GM12865 (cell line): ENCODE data around the gene G6PD.
"Not testable (repeated sequence)": the region's sequence is repeated elsewhere in the genome, so short reads cannot be mapped to it uniquely, and the experiment has no call there.

Experiments used
- DNase-seq: peaks from one replicate; pipeline ENCODE4 v3.0.0; 2010; ENCODE audit warnings: low read depth
- H3K4me3 ChIP-seq: 2 replicates; pipeline ENCODE4 v1.5.1; 2011; ENCODE audit warnings: mild to moderate bottlenecking, low read depth, low read length, control low read depth
- CTCF ChIP-seq: IDR thresholded peaks from 2 replicates; pipeline ENCODE4 v1.5.1; 2011; ENCODE audit warnings: low read length, control low read depth, low read depth, inconsistent platforms; ENCODE audit not compliant: insufficient read depth; ENCODE audit errors: missing control alignments

Gene G6PD

GRCh38 chrX:154558896-154559295 is 12.2 kb upstream of the G6PD start:
- H3K4me3 ChIP-seq, DNase-seq: not testable (repeated sequence)

GRCh38 chrX:154558060-154558690 is 11.5 kb upstream of the G6PD start:
- not testable (repeated sequence) for H3K4me3 ChIP-seq, DNase-seq

- not testable (repeated sequence) for H3K4me3 ChIP-seq, DNase-seq
These were observed 5.6 kb upstream of the G6PD start for GRCh38 chrX:154552112-154552806.

GRCh38 chrX:154549766-154550165 is 3.1 kb upstream of the G6PD start:
- H3K4me3 ChIP-seq: no peak overlapping the region
- TF ChIP-seq CTCF: no peak
- DNase-seq: no peak

- no peak for DNase-seq
- H3K4me3 ChIP-seq: peak overlapping the region; percentile 91
- no peak for TF ChIP-seq CTCF
These were observed 1.3 kb upstream of the G6PD start for GRCh38 chrX:154548028-154548316.

GRCh38 chrX:154547245-154548027 is 790 bp upstream of the G6PD start, which contains the start of gene IKBKG:
IKBKG (plus strand) TSS chrX:154547620; CDS start chrX:154552003, 4,383 bp downstream.
- TF ChIP-seq CTCF: no peak
- peak within 1 kb of the TSS; percentile 91 for H3K4me3 ChIP-seq
- peak; percentile 94 for DNase-seq

- H3K4me3 ChIP-seq: peak overlapping the region; percentile 83
- DNase-seq: no peak
- no peak for TF ChIP-seq CTCF
These were observed 872 bp downstream of the G6PD start for GRCh38 chrX:154545673-154546274.

- DNase-seq: no peak
- H3K4me3 ChIP-seq: peak overlapping the region; percentile 20
- TF ChIP-seq CTCF: no peak
These were observed 3.8 kb downstream of the G6PD start for GRCh38 chrX:154542723-154543424.
